22Rv1 (cell line): ENCODE measurements around the gene AKNA.

Experiments
- H3K27ac ChIP-seq: fragments of 450-650 bp; 2 replicates; pipeline ENCODE4 v1.5.1; 2017
- ZFX ChIP-seq: fragments of 450-650 bp; IDR thresholded peaks from 2 replicates; pipeline ENCODE4 v1.6.1; 2017; ENCODE audit warnings: antibody characterized with exemption, borderline replicate concordance
- TF ChIP-seq, protein P1 (sequence below): fragments of 450-650 bp; IDR thresholded peaks from 2 replicates; pipeline ENCODE4 v1.5.1; 2017; ENCODE audit warnings: mild to moderate bottlenecking

Gene AKNA

DNA sequence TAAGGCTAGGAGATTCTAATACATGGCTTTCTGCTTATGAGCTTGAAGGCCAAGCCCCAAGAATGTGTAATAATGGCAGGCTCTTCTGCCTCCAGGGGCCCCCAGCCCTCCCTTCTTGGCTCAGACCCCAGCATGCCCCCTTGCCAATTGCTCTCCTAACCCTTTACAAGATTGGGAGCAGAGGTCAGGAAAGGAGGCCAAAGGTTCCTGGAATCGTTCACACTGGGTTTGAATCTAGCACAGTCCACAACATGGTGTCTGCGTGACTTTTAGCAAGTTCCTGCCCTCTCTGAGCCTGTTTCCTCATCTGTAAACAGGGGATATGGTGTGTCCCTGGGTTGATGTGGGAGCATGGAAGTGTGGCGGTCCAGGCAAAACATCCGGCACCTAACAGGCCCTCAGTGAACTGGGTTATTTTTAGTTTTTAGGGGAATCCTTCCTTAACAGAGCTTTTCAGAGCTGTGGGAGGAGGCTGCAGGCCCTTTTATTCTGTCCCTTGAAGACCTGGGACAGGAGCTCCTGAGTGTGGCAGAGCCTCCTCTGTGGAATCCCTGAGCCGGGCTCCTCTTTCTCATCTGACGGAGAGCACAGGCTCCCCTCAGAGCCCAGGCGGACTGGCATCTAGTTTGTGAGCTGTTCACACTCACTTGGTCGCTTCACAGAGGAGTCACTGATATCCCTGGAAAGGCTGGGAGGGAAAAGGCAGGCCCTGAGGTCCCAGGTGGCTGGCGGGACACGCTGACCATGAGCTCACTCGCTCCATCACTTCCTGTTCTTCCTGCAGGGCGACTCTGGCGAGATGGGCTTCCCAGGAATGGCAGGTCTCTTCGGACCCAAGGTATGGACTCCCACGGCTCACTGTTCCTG lies 88.3 kb downstream of the AKNA start:
- no peak for TF ChIP-seq ZFX
- TF ChIP-seq, protein P1, sequence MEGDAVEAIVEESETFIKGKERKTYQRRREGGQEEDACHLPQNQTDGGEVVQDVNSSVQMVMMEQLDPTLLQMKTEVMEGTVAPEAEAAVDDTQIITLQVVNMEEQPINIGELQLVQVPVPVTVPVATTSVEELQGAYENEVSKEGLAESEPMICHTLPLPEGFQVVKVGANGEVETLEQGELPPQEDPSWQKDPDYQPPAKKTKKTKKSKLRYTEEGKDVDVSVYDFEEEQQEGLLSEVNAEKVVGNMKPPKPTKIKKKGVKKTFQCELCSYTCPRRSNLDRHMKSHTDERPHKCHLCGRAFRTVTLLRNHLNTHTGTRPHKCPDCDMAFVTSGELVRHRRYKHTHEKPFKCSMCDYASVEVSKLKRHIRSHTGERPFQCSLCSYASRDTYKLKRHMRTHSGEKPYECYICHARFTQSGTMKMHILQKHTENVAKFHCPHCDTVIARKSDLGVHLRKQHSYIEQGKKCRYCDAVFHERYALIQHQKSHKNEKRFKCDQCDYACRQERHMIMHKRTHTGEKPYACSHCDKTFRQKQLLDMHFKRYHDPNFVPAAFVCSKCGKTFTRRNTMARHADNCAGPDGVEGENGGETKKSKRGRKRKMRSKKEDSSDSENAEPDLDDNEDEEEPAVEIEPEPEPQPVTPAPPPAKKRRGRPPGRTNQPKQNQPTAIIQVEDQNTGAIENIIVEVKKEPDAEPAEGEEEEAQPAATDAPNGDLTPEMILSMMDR, result no peak
- no peak overlapping the region for H3K27ac ChIP-seq

DNA sequence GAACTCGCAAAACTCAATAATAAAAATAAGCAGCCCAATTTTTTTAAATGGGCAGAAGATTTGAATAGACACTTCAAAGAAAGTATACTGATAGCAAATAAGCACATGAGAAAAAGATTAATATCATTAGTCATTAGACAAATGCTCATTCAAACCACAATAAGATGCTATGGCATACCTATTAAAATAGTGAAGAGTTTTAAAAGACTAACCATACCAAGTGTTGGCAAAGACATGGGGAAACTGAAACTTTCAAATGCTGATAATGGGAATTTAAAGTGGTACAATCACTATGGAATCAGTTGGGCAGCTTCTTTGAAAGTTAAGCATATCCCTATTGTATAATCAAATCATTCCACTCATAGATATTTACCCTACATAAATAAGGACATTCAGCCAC lies 91.4 kb downstream of the AKNA start:
- no peak for TF ChIP-seq ZFX
- TF ChIP-seq, protein P1, result no peak
- H3K27ac ChIP-seq, result no peak overlapping the region

DNA sequence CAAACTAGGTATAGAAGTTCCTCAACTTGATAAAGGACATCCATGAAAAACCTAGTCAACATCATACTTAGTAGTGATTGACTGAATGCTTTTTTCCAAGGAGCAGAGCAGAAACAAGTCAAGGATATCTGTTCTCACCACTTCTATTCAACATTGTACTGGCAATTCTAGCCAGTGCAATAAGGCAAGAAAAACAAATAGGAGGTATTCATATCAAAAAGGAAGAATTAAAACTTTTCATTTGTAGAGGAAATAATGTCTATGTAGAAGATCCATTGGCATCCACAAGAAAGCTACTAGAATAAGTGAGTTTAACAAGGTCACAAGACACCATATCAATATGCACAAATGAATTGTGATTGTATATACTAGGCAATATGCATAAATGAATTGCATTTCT lies 93.1 kb downstream of the AKNA start:
- H3K27ac ChIP-seq, result no peak overlapping the region
- TF ChIP-seq, protein P1, result no peak
- TF ChIP-seq ZFX, result no peak

DNA sequence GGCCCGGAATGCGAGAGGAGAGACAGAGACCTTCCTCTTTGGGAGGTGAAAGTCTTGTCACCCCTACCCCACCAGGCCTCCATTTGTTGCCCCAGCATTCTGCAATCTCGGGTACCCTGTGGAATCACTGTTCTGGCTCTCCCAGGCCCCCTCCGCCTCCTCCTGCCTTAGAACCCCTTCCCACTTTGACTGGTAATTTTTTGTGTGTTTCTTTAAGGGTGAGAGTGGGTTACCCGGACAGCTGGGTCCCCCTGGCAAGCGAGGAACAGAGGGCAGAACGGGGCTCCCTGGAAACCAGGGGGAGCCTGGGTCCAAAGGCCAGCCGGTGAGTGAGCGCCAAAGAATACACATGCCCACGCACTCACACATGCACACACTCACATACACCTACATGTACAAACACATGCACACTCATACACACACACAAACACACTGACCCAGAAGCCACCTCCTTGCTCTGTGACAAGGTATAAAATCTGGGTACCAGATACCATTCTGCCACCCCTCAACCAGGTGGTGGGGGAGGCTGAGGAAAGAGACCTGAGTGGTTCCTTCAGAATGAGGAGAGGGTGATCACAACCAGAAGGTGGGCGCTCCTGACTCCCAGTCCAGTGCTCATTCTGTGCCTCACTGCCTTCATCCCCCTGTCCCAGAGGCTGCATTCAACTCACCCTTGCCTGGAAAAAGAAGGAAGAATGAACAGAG lies 95.7 kb downstream of the AKNA start:
- no peak for TF ChIP-seq ZFX
- TF ChIP-seq, protein P1, result no peak
- no peak overlapping the region for H3K27ac ChIP-seq

DNA sequence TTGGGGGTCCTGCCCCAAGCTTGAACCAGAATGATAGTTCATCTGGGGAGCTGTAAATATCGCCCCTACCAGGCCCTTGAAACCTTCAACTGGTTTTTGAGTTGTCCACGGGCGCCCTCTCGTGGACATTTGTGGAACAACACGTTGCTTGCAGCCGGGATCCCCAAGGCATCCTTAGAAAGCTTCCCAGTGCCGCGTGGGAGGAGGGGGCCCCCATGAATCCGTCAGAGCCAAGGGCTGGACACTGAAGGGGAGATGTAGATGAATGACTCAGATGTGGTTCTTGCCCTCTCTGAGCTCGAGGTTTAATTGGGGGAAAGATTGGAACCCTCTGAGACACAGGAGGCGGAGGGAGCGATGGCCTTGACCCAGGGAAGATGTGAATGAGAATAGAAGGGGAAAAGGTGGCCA lies 96.7 kb downstream of the AKNA start:
- TF ChIP-seq, protein P1, result peak; percentile 87
- no peak for TF ChIP-seq ZFX
- no peak overlapping the region for H3K27ac ChIP-seq

DNA sequence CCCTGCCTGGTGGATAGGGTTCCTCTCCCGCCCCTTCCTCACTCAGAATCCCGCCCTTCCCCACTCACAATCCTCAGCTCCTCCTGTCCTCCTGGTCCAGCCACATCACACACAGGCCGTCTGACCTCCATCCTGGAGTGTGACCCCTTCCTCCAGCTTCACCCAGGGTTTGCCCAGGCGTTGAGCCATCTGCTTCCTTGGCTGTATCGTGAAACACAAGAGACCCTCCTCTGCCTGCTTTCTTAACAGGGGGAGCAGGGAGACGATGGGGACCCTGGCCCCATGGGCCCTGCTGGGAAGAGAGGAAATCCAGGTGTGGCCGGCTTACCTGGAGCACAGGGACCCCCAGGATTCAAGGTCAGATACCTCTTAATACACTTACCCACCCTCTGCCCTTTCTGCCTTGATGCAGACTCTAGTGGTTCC lies 97.2 kb downstream of the AKNA start:
- H3K27ac ChIP-seq, result no peak overlapping the region
- TF ChIP-seq, protein P1, result no peak
- TF ChIP-seq ZFX, result no peak
